Activated T-helper 1 cell treated with anti-CD3 and anti-CD28 coated beads, Interleukin-12 subunit alpha, Interleukin-12 subunit beta, Interleukin-2, Interleukin-4 antibody, amounts not matched to agents 30 ng/mL and 10 ng/mL and 1 ng/mL, durations not matched to agents 14 hours and 24 hours and 36 hours (primary cell): Measurements from ENCODE around the gene SF1. TPM values are rescaled to one million over a fixed set of nuclear protein-coding genes. Genes with fewer than 3 reads are reported as not detected.

Experiments used
- DNase-seq: peaks from one replicate; pipeline ENCODE4 v3.0.0; 2021; ENCODE audit warnings: low spot score
- H3K27ac Mint-ChIP-seq: one replicate; pipeline ENCODE4 v1.8.0; 2021; ENCODE audit warnings: mild to moderate bottlenecking, mixed read lengths
- H3K27me3 Mint-ChIP-seq: one replicate; pipeline ENCODE4 v1.8.0; 2022; ENCODE audit warnings: mild to moderate bottlenecking, moderate library complexity, mixed read lengths; ENCODE audit not compliant: insufficient read depth
- H3K36me3 Mint-ChIP-seq: one replicate; pipeline ENCODE4 v1.8.0; 2021; ENCODE audit warnings: low read depth, mixed read lengths
- H3K4me1 Mint-ChIP-seq: one replicate; pipeline ENCODE4 v1.8.0; 2021; ENCODE audit warnings: low read depth, mixed read lengths
- H3K4me3 Mint-ChIP-seq: one replicate; pipeline ENCODE4 v1.8.0; 2021; ENCODE audit warnings: mild to moderate bottlenecking, moderate library complexity, mixed read lengths
- H3K9me3 Mint-ChIP-seq: one replicate; pipeline ENCODE4 v1.8.0; 2021; ENCODE audit warnings: mixed read lengths
- intact Hi-C: fragments of 100-400 bp; cut with micrococcal nuclease; formaldehyde crosslinking; loops from one replicate; pipeline ENCODE4 v1.15.1; 2024
- total RNA-seq: library from RNA; stranded (reverse); gene quantifications from 2 replicates; pipeline ENCODE4 v1.2.3, GENCODE V29; 2022

The SF1 gene
- total RNA-seq, 1 donor from 2014 or later = 538 TPM

- DNase-seq = no peak
- intact Hi-C loops = no loop called here
- Mint-ChIP-seq H3K9me3 (no peaks in the 10 kb centered on the region), H3K27me3 (no peaks in the 10 kb centered on the region), H3K27ac (peak overlapping the region; percentile 18), H3K4me3 (peak overlapping the region; percentile 72), H3K36me3 (peaks cover 7% of the 10 kb centered on the region), H3K4me1 (peaks cover 27% of the 10 kb centered on the region)
Measured at GRCh38 chr11:64742087-64742888, 36.1 kb downstream of the SF1 start.

- no peaks in the 10 kb centered on the region for H3K27me3 Mint-ChIP-seq
- H3K27ac Mint-ChIP-seq = peak overlapping the region; percentile 18
- H3K4me1 Mint-ChIP-seq = peaks cover 25% of the 10 kb centered on the region
- peaks cover 11% of the 10 kb centered on the region for H3K36me3 Mint-ChIP-seq
- DNase-seq = no peak
- H3K4me3 Mint-ChIP-seq = peak overlapping the region; percentile 72
- intact Hi-C loops = no loop called here
- no peaks in the 10 kb centered on the region for H3K9me3 Mint-ChIP-seq
Measured at GRCh38 chr11:64741375-64742086, 36.8 kb downstream of the SF1 start.

- Mint-ChIP-seq H3K36me3 (peaks cover 20% of the 10 kb centered on the region), H3K27me3 (no peaks in the 10 kb centered on the region)
Measured at GRCh38 chr11:64739871-64740270, 38.5 kb downstream of the SF1 start.

GRCh38 chr11:64736654-64737053, 41.7 kb downstream of the SF1 start:
- Mint-ChIP-seq H3K9me3 (no peaks in the 10 kb centered on the region), H3K4me1 (peaks cover 13% of the 10 kb centered on the region), H3K27me3 (no peaks in the 10 kb centered on the region), H3K4me3 (no peak overlapping the region), H3K36me3 (peaks cover 29% of the 10 kb centered on the region), H3K27ac (no peak overlapping the region)
- DNase-seq = no peak
- intact Hi-C loops = no loop called here

More at GRCh38 chr11:64739871-64740270, 38.5 kb downstream of the SF1 start:
- Mint-ChIP-seq H3K27ac (no peak overlapping the region), H3K4me1 (peaks cover 22% of the 10 kb centered on the region), H3K4me3 (no peak overlapping the region), H3K9me3 (no peaks in the 10 kb centered on the region)
- DNase-seq = no peak
- intact Hi-C loops = no loop called here

GRCh38 chr11:64735725-64736259, 42.5 kb downstream of the SF1 start:
- Mint-ChIP-seq H3K9me3 (no peaks in the 10 kb centered on the region), H3K27ac (peak overlapping the region; percentile 55), H3K4me1 (peaks cover 13% of the 10 kb centered on the region), H3K4me3 (no peak overlapping the region), H3K27me3 (no peaks in the 10 kb centered on the region), H3K36me3 (peaks cover 33% of the 10 kb centered on the region)
- no peak for DNase-seq
- intact Hi-C loops = no loop called here

- Mint-ChIP-seq H3K4me1 (peaks cover 7% of the 10 kb centered on the region), H3K36me3 (peaks cover 29% of the 10 kb centered on the region), H3K27me3 (no peaks in the 10 kb centered on the region), H3K4me3 (no peak overlapping the region), H3K27ac (peak overlapping the region; percentile 1), H3K9me3 (no peaks in the 10 kb centered on the region)
- intact Hi-C loops = no loop called here
- DNase-seq = no peak
Measured at GRCh38 chr11:64734811-64735724, 43.3 kb downstream of the SF1 start.

GRCh38 chr11:64731601-64732000, 46.7 kb downstream of the SF1 start:
- no peak overlapping the region for H3K27ac Mint-ChIP-seq
- no peaks in the 10 kb centered on the region for H3K27me3 Mint-ChIP-seq
- intact Hi-C loops = no loop called here
- peaks cover 35% of the 10 kb centered on the region for H3K36me3 Mint-ChIP-seq
- H3K4me3 Mint-ChIP-seq = no peak overlapping the region
- DNase-seq = no peak
- peaks cover 7% of the 10 kb centered on the region for H3K4me1 Mint-ChIP-seq
- H3K9me3 Mint-ChIP-seq = no peaks in the 10 kb centered on the region

- no peaks in the 10 kb centered on the region for H3K27me3 Mint-ChIP-seq
- H3K4me1 Mint-ChIP-seq = peaks cover 4% of the 10 kb centered on the region
- H3K4me3 Mint-ChIP-seq = no peak overlapping the region
- intact Hi-C loops = no loop called here
- H3K27ac Mint-ChIP-seq = no peak overlapping the region
- DNase-seq = no peak
- H3K9me3 Mint-ChIP-seq = no peaks in the 10 kb centered on the region
- H3K36me3 Mint-ChIP-seq = peaks cover 27% of the 10 kb centered on the region
Measured at GRCh38 chr11:64729851-64730382, 48.4 kb downstream of the SF1 start.

- Mint-ChIP-seq H3K4me3 (no peak overlapping the region), H3K27me3 (no peaks in the 10 kb centered on the region), H3K4me1 (peaks cover 12% of the 10 kb centered on the region), H3K9me3 (no peaks in the 10 kb centered on the region), H3K36me3 (peaks cover 20% of the 10 kb centered on the region), H3K27ac (no peak overlapping the region)
- no peak for DNase-seq
- intact Hi-C loops = no loop called here
Measured at GRCh38 chr11:64728757-64729365, 49.5 kb downstream of the SF1 start.

GRCh38 chr11:64726867-64727530, 51.3 kb downstream of the SF1 start:
- H3K4me1 Mint-ChIP-seq = peaks cover 13% of the 10 kb centered on the region
- no peak for DNase-seq
- no peak overlapping the region for H3K27ac Mint-ChIP-seq
- H3K4me3 Mint-ChIP-seq = no peak overlapping the region
- peaks cover 20% of the 10 kb centered on the region for H3K36me3 Mint-ChIP-seq
- intact Hi-C loops = no loop called here
- peaks cover 7% of the 10 kb centered on the region for H3K27me3 Mint-ChIP-seq
- H3K9me3 Mint-ChIP-seq = no peaks in the 10 kb centered on the region

GRCh38 chr11:64726211-64726641, 52.1 kb downstream of the SF1 start:
- intact Hi-C loops = no loop called here
- H3K27me3 Mint-ChIP-seq = peaks cover 14% of the 10 kb centered on the region
- peaks cover 13% of the 10 kb centered on the region for H3K36me3 Mint-ChIP-seq
- peaks cover 13% of the 10 kb centered on the region for H3K4me1 Mint-ChIP-seq
- no peak for DNase-seq
- H3K9me3 Mint-ChIP-seq = no peaks in the 10 kb centered on the region
- H3K4me3 Mint-ChIP-seq = no peak overlapping the region
- H3K27ac Mint-ChIP-seq = no peak overlapping the region
